HG03378 (cell line): Measurements from ENCODE around the gene DNAH11.
"Not testable (repeated sequence)": the region's sequence is repeated elsewhere in the genome, so short reads cannot be mapped to it uniquely, and the experiment has no call there.

ENCODE experiments used
- ATAC-seq: cut with Tn5 transposase; IDR thresholded peaks from one replicate; pipeline ENCODE4 v1.9.1; 2021; ENCODE audit warnings: mild to moderate bottlenecking, moderate library complexity; ENCODE audit not compliant: unreplicated experiment

The DNAH11 gene

DNA sequence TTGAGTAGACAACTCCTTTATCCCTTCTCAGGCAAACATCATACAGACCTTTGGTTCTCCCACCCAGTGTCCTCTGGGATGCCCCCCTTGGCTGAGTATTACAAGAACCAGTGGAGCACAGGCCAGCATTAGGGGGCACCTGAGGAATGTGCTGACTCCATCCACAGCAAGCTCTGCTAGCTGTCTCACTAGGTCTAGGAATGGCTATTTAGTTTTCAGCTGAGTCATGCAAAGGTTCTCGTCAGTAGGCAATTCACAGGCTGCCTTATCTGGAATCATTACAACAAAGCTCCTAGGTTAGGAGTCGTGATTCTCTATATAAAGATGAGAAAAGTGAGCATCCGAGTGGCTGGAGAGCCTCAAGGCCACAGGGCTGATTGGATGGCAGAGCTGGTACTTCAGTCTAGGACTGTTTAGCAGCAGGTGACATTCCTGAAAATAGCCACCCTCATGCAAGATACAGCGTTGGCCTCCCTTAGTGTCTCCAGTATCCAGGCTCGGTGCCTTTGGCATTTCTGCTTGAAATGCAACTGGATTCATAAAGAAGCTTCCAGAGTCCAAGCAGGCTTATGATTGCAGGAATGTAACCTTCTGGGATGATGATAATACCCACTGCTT is 327.1 kb downstream of the DNAH11 start:
- ATAC-seq, result no peak

DNA sequence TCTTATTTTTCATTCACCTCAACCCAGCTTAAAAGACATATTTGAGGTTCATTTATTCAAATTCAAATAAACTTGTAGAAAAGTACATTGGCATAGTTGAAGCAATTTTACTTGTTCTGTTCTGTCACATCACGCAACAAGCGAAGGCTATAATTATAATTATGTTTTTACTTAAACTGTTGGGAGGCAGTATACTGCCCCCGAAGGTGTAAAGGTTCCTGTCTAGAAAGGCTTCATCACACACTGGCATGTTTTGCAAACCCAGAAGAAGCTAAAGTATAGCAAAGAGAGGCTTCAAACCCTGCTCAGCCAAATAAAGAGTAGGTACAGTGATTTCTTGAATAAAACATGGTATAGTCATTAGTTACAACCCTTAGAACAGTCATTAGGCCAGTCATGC is 340.2 kb downstream of the DNAH11 start:
- no peak for ATAC-seq

DNA sequence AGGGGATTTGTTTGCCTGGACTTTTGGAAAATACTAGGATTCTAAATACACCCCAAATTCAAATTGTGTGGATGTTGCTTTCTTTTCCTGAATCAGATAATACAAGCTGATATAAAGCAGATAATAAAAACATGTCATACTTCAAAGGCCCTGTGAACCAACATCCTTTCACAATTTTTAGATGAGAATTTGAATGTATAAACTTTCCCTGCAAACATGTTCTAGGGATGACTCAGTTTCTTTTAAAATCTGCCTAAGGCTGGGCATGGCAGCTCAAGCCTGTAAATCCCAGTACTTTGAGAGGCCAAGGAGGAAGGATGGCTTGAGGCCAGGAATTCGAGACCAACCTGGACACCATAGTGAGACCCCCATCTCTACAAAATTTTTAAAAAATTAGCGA is 340.7 kb downstream of the DNAH11 start:
- not testable (repeated sequence) for ATAC-seq

GRCh38 chr7:21884496-21884895 is 341.7 kb downstream of the DNAH11 start:
- ATAC-seq, result no peak

DNA sequence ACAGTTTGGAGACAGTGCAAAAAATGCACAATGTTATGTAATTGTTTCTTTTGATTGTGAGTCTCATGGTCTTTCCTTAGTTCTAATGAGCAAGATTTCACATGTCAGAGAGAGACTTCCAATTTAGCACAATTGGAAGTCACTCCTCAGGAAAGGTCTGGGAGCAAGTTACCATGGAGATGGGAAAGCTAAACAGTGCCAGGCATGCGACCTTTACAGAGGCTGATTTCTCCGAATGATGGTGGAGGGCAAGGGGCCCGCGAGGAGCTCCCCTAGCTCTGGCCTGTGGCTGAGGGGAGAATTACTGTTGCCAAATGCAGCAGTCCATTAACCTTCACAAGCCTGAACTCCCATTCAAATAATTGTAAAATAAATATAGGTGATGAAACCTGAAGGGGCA is 343.6 kb downstream of the DNAH11 start:
- no peak for ATAC-seq

DNA sequence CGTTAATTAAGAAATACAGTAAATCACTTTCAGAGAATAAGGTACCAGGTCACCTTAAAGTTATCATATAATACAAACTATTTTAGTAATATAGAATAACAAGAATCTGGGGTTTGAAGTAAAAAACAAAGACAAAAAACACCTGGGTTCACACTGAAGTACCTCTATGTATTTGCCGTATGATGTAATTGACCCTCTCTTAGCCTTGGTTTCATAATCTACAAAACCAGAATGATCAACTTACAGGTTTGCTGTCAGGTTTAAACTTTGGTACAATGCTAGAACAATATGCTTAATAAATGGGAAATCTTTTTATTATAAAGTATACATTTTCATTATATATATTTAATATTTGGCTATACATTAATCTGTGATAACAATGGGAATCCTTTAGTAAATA is 344.5 kb downstream of the DNAH11 start:
- no peak for ATAC-seq

- no peak for ATAC-seq
Observed at GRCh38 chr7:21887779-21888178, 344.9 kb downstream of the DNAH11 start.

DNA sequence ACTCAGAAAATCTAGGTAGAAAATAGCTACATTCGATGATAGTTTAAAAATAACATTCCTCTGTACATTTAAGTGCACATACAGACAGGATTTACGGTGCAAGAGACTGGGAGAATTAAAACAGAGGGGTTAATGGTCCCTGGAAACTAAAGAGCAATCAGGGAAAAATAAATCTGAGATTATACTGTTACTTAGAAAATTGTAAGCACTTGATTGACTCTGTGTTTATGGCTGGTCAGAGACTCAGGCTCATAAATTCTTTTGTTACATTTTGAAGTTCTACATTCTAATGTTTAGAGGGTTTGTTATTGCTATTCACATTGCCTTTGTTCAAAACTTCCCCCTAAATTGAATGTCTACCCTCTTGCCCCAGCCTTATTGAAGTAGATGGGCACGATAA is 348.5 kb downstream of the DNAH11 start:
- no peak for ATAC-seq

DNA sequence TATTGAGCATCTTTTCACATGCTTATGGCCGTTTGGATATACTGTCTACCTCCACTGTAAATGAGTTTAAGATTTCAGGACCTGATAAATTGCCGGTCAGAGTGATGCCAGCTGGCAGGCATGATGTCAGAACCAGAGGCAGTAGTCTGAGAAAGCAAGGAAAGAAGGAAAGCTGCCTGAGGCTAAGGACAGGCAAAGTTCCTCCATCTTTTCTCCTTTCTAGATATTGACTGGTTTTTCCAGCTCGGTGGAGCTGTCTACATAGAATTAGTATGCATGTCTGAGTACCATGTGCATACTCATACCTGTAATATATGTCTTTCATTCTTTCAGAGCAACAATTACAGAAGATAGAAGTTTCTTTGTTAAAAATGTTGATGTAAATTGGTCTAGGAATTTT is 350.6 kb downstream of the DNAH11 start:
- ATAC-seq, result no peak

DNA sequence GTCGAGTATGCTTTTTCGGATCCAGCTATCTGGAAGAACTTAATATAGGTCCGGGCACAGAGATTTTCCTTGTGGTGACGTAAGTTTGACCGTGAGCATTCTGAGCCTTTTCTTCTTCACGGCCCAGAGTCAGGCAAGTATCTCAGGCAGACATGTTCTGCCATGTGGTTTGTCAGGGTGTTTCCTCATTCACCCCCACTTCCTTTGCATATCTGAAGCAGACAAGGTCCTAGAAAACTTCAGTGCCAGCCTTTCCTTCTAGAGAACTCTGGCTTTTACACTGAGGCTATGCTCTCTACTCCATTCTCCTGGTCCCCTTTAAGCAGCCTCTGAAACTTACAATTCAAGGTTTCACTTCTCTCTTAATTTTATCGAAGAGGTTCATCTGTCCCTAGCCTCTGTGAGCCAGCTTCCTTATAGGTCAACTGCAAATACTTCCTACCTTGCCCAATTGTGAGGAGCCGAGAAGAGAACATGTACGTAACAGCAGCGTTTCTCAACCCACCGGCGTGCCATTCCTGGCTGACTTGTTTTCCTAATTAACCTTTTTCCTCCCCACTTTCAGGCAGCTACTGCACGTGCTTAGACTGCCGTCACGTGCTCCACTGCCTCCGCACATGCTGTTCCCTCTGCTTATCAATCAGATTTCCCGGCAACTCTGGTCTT is 355.6 kb downstream of the DNAH11 start:
- ATAC-seq, result peak; percentile 96

DNA sequence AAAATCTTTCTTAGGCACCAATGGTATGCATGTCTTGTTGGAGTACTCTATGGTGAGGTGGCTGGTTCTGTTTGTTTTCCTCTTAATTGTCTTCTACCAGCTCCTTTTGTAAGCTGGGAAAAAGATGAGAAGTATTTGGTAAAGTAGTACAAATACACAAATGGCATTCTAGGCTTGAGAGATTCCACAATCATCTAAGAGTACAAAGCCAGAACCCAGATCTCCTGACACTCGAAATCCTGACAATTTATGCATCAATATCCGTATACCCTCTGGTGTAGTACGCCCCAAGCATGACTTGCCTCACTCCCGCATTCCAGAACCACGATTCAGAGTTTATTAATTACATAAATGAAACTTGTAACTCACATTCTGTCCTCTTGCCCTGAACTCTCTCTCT is 359.4 kb downstream of the DNAH11 start:
- no peak for ATAC-seq

- no peak for ATAC-seq
Observed at GRCh38 chr7:21903020-21903786, 360.4 kb downstream of the DNAH11 start.

DNA sequence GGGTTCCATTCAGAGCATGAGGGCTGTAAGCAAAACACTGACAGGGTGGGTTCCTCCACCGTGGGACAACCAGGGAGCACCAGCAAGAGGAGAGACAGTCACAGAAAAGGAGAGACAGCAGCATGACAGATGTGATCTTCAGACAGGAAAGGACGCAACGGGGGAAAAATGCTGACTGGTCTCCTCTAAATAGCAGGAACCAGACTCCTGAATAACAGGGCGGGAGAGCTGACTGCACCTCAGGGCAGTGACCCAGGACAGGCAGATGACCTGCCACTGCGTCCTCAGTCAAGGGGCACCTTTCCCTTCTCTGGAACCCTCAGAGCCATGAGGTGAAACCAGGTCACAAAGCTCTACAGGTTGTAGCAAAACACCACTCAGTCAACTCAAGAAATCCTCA is 365.9 kb downstream of the DNAH11 start:
- ATAC-seq, result no peak

DNA sequence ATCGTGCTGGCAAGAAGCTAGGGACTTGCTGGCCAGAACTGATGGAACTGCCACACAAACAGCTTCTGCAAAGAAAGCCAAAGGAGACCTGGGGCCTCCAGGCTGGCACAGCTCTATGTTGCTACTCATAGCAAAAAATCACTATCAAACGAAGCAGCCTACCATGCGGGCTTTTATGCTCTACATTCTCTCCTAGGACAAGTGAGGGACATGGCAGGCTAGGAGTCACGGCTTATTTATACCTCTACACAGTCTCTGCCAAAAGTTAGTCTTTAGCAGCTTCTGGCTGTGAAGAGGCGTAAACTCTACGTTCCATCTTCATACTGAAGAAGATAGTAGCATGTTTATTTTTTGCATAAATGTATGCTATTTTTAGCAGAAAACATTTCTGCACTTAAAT is 367.4 kb downstream of the DNAH11 start:
- no peak for ATAC-seq

DNA sequence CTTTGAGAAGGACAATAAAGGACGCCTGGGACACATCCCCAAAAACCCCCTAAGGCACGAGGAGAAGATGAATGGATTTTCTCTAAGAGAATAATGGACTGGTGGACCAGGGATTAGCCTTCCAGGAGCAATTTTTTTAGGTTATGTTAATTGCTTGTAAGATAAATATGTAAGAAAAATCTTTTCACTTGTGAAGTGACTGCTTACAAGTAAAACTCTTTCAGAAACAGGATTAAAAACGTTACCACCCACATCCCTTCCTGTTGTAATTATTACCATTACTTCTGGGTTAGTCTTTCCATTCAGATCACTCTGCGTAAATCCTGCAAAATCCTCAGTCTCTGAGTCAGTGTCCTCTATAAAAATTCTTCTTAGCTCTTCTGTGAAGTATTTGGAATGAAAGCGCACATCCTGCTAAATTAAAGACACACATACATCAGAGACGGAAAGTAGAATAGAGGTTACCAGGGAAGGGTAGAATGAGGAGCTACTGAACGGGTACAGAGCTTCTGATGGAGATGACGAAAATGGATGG is 368.6 kb downstream of the DNAH11 start:
- ATAC-seq, result no peak

GRCh38 chr7:21912305-21912704 is 369.5 kb downstream of the DNAH11 start:
- no peak for ATAC-seq

GRCh38 chr7:21912931-21913780 is 370.3 kb downstream of the DNAH11 start:
- no peak for ATAC-seq

DNA sequence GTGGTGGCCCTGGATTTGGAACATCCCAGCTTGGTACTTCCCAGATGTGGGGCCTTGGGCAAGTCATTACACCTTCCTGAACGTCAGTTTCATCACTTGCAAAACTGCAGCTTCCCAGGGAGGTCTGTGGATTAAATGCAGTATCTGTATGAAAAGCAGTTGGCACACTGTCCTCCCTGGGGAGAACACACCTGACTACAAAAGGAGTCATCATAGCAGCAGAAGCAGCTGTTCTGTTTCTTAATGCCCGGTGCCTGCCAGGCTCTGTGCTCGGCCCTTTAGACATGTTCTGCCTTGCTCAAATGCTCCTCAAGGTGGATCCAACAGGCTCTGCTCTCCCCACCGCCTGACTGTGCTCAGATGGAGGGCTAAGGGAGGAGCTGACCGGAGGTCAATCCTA is 371.8 kb downstream of the DNAH11 start:
- ATAC-seq, result no peak

DNA sequence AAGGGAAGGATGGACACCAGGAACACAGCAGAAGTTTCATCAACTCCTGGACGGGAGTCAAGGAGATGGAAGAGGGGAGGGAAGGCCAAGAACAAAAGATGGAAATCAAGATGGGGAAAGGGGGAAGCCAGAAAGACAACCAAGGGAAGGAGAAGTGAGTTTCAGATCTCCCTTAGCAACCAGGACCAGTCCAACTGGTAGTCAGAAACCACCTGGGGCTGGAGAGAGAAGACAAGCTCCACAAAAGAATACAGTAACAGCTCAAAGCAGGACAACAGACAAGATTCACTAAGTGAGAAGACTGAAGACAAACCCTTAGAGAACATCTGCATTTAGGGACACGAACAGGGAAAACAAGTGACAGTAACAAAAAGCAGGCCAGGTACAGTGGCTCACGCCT is 372.3 kb downstream of the DNAH11 start:
- no peak for ATAC-seq

DNA sequence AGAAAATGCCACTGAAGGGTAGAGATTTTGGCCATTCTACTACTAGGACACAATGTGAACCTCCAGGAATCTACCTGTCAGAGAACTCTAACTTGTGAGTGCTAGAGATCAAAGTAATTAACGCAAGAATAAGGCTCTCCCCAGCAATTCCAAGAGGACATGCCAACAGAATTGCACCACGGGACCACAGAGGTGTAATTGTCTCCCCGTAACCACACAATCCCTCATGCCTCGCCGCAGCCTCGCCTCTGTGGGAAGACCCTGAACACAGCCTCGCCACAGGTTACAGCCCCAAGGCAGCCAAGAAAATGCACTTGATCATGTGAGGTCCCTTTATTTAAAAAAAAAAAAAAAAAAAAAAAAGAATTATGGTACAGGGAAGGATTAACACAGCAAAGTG is 373.3 kb downstream of the DNAH11 start:
- no peak for ATAC-seq

DNA sequence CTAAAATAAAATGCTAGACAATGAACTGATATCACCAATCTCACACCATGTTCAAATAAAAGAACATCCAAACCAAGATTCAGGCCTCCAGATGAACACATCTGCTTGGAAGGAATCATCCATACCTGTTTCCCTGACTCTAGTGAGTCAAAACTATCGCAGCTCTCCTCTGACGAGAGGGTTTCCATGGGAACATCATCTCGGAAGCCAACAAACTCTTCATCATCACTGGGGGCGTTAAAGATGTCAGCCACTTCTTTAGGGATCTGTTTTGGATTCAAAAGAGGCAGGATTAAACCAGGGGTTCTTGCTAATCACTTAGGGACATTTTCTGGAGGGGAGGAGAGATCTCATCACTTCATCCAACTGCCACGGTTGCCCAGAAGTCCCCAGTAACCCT is 373.8 kb downstream of the DNAH11 start:
- no peak for ATAC-seq
